8988T (cell line): ENCODE measurements around the gene SPEN.
"Not testable (repeated sequence)": the region's sequence is repeated elsewhere in the genome, so short reads cannot be mapped to it uniquely, and the experiment has no call there.

Source experiments
- DNase-seq: peaks from one replicate; pipeline ENCODE4 v3.0.0; 2011

The SPEN gene

DNA sequence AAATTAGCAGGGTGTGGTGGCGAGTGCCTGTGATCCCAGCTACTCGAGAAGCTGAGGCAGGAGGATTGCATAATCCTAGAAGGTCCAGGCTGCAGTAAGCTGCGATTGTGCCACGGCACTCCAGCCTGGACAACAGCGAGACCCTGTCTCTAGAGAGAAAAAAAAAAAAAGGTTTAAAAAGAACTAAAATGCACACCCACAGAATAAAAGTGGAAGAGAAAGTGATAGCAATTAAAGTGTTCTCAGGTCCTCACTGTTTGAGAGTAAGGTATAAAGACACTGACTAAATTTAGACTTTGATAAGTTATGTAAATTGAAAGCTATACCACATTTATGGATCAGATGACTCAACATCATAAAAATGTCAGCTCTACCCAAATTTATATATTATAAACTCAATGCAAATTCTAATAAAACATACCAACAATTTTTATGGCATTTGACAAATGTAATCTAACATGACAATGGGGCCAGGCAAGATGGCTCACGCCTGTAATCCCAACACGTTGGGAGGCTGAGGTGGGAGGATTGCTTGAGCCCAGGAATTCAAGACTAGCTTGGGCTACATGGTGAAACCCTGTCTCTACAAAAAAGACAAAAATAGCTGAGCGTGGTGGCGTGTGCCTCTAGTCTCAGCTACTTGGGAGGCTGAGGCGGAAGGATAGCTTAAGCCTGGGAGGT is 116.6 kb downstream of the SPEN start:
- DNase-seq: no peak

DNA sequence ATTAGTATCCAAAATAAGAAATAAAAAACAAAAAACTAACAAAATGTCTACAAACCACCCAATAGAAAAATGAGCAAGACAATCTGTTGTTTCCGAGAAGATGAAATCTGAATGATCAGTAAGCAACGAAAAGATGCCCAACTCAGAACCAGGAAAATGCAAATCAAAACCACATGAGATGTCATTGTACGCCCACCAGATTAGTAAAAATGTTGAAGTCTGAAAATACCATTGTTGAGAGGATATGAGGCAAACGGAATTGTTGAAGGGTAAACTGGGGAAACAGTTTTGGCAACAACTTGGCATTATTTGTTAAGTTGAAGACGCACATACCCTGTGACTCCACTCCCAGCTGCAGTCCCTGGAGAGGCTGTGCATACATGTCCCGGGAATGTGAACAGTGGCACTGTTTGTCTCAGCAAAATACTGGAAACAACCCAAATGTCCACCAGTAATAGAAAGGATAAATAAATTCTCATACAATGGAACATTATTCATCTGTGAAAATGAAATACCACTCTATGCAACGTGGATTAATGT is 117.8 kb downstream of the SPEN start:
- DNase-seq: no peak

DNA sequence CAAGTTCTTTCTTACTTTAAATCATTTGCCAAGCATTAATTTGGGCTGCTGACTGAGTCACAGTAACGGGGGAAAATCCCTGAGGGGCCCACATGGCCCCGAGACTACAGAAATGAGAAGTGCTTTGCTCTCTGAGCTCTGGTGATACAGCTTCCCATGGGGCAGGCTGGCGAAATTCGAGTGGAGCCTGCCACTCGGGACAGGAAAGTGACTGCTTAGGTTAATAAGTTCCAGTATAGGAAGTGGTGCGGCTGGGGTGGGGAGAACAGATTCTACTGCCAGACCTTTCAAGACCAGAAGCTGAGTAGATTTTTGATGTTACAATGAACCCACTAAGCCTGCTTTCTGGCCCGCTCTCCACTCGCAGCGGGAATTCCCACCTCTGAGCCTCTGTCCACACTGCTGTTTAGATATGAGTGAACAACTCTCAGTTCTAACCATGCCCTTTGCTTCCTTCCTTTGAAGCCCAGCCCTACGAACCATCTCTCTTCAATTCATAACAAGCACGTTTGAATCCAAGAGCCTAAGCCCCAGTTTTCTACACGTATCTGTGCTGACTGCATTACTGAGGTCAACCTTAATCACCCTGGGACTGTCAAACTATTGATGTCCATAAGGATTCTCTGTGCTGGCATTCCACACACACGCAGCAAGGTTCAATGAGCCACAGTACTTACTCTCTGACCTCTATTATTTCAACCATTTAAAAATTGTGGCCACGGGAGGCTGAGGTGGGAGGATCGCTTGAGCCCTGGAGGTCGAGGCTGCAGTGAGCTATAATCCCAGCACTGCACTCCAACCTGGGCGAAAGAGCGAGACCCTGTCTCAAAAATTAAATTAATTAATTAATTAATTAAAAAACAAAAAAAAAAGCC is 118.8 kb downstream of the SPEN start:
- DNase-seq: no peak

DNA sequence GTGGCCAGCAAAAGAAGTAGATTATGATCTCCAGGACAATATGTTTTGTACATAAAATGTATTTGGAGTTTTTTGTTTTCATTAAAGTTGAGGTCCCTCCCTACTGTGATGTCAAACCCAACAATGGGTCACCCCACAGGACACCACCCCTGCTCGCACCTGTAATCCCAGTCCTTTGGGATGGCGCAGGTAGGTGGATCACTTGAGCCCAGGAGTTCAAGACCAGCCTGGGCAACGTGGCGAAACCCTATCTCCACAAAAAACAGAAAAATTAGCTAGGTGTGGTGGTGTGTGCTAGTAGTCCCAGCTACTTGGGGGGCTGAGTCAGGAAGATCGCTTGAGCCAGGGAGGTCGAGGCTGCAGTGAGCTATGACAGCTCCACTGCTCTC is 119.4 kb downstream of the SPEN start:
- no peak for DNase-seq

DNA sequence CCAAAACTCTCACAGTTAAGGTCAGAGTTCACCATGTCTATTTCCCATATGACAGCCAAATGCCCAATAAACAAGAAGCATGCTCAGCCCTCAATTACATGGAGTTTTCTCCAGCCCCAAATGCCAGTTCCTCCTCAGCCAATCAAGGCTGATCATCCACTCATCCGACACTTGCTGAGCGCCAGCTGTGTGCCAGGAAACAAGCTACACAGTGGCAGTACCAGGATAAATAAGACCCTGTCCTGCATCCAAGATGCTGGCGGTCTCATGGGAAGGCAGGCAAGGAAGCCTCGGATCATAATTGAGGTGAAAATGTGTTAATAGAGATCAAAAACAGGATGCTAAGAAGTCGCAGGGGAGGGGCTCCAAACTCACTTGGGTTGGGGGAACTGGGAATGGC is 120.7 kb downstream of the SPEN start:
- DNase-seq: no peak

DNA sequence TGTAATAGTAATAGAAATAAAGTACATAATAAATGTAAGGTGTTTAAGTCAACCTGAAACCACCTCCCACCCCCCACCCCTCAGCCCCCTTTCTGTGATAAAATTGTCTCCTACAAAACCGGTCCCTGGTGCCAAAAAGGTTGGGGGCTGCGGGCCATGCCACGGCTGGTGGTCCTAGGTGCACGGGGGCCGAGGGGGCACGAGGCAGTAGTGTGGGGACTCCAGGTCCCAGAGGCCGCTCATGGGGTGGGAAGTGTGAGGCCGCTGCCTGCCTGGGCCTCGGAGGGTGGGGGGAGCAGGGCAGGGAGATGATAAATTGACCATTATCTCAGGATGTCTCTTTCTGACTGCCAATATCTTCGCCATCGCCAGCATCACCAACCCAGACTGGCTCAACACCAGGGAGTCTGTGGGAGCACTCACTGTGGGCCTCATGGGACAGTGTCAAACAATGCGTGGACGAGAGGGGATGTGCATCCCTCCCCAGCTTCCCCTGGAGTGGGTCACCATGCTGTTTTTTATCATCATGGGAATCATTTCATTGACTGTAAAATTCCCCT is 121.9 kb downstream of the SPEN start:
- DNase-seq: no peak

DNA sequence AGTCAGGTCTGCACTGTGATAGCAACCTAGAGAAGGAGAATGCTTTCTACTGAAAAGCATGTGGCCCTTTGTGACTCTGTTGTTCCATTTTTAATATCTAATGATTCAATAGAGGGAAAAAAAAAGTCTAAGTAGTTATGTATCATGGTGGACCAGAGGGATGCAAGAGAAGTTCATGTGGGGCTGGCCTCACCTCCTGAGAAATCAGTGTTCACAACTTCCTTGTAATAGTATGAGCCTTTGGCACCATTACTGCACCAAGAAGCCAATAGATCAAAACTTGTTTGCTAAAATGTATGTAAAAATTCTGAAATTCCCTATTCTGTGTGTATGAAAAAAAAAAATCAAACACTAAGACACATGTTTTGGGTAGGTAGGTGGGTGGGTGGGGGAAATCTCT is 123.4 kb downstream of the SPEN start:
- DNase-seq: no peak

DNA sequence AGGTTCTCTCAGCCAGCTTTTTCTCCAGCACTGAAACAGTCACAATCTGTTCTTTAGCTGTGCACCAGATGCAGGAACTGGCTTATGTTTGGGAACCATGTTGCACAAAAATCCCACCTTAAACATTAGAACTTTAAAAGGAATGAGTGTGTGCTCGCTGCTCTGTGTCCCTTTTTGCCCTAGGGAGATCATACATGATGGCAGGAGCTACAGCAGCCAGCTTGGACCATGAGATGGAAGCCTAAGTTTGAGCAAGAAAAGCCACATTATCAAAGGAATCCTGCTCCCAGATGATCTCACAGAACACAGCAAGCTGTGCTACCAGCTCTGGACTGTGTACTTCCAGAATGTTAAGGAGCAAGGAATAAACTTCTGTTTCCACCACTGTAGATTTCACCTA is 124.9 kb downstream of the SPEN start:
- DNase-seq: no peak

DNA sequence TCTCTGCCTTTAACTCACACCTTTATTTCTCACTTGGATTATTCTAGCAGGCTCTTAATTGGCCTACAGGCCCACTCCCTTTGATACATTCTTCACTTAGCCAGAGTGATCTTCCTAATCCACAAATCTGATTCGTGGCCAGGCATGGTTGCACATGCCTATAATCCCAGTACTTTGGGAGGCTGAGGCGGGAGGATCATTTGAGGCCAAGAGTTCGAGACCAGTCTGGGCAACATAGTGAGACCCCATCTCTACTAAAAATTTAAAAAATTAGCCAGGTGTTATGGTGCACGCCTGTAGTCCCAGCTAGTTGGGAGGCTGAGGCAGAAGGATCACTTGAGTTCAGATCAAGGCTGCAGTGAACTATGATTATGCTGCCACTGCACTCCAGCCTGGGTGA is 126.3 kb downstream of the SPEN start:
- DNase-seq: no peak

DNA sequence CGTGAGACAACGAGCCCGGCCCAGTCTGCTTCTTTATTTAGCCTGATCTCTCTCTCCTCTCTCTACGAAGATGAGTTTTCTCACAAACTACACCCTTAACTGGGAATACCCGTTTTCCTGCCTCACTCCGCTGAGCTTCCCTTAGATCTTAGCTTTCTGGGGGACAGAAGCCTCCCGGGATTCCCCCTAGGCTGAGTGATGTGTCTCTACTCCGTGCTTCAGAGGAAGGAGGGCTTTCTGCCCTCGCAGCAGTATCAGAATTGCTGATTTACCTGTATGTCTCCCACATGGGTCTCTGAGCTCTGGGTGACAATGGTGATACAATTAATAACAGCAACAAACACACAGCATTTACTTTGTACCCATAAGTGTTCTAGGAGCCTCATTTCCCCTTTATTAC is 127.3 kb downstream of the SPEN start:
- DNase-seq: no peak

DNA sequence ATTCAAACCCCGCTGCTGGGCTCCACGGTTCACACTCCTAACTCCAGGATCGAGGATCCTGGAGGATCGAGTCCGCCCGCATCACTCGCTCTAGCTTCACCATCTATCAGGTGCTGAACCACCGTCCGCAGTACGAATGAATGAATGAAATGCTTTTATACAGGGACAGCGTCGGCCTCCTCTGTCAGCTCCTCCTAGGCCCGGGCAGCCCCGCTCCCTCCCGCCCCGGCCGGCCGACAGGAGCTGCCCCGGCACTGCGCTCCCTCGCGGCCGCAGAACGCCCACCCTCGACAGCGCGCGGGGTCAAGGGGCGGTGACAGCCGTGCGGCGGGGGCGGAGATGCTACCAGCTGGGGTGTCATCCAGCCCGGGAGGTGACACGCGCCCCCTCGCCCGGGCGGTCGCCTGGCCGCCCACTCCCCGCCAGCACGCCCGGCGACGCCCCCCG is 127.9 kb downstream of the SPEN start:
- peak; percentile 48 for DNase-seq

DNA sequence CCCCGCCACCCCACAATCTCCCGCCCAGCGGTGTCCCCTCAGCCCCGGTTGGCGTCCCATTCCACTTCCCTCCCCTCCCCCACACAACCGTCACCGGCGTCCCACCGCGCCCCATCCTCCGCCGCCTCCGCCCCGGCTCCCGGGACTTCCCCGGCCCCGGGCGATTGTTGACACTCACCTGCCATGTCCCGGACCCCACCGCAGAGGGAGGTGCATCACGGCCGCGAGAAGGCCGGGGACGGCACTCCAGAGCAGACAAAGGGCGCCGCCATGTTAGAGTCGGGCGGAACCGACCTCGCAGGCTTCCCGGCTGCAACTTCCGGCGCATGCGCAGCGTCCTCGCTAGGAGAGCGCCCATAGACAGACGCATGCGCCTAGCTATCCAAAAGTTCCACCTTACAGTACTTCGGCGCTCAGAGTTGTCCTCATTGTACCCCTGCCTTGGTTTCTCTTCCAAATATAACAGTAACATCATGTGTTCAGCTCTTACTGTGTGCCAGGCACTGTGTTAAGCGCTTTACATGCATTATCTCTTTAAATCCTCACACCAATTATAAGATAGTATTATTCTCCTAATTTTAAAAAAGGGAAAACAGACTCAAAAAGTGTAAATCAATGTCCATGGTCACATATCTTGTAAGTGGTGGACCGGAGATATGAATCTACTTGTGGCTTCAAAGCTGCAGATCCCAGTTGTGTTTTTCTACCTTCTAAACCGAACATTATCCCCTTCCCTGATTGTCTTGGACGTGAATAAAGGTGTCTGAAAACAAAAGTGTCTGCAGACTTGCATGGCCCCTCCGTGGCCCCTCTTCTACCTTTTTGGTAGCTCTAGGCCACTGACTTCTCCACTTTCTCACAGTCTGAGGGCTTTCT is 128.5 kb downstream of the SPEN start, which contains the start of gene ZBTB17:
Gene ZBTB17, minus strand, starts transcription at position 297 of the 876 bp plus-strand sequence. CDS start 27,606 bp downstream, outside the sequence.
- peak; percentile 70 for DNase-seq

DNA sequence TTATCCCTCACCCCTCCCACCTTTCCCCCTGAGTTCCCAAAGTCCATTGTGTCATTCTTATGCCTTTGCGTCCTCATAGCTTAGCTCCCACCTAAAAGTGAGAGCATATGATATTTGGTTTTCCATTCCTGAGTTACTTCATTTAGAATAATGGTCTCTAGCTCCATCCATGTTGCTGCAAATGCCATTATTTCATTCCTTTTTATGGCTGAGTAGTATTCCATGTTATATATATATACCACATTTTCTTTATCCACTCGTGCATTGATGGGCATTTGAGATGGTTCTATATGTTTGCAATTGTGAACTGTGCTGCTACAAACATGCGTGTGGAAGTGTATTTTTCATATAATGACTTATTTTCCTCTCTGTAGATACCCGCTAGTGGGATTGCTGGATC is 130.4 kb downstream of the SPEN start:
- DNase-seq: not testable (repeated sequence)

DNA sequence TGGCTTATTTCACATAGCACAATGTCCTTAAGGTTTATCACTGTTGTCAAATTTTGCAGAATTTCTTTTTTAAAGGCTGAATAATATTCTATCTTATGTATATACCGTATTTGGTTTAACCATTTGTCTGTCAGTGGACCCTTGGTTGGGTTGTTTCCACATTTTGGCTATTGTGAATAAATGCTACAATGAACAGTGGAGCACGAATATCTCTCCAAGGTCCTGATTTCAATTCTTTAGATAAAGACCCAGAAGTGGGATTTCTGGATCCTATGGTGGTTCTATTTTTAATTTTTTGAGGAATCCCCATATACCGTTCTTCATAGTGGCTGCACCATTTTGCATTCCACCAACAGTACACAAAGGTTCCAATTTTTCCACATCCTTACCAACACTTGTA is 134.2 kb downstream of the SPEN start:
- no peak for DNase-seq

DNA sequence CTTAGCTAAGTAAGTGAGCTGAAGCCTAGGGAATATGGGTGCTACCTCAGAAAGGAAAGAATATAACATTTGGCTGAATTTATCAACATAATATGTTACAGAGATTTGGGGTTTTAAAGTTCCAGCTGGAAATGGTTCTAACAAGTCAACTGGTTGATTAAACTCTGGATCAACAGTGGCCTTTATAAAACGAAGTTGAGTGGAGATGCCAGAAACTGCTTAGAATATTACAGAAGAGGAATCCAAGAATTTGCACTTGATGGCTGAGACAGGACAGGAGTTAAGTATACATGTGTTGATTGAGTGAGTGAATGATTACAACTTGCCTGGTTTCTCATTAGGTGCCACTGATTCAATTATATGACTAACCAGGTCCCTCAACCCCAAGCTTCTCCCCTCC is 135.8 kb downstream of the SPEN start:
- no peak for DNase-seq

DNA sequence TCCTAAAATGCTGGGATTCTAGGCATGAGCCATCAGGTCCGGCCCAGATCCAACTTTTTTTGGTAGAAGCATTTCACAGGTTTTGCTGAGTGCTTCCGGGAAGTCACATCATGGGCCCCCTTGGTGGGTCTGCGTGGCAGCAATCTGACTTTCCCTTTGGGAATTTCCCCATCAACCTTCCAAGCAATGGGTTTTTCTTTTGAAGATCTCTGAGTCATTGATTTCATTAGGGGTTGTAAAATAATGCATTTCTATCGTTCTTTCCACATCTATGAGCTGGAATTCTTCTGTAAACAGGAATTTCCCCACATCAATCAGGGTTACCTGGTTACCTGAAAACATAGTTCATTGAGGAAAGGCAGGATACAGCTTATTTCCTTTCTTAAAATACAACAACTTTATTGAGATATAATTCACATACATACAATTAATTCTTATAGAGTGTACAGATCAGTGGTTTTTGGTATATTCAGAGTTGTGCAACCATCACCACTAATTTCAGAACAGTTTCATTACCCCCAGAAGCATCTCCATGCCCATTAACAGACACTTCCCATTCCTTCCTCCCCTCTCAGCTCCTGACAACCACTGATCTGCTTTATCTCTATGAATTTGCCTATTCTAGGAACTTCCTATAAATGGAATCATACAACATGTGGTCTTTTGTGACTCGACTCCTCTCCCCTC is 138.2 kb downstream of the SPEN start:
- DNase-seq: no peak

DNA sequence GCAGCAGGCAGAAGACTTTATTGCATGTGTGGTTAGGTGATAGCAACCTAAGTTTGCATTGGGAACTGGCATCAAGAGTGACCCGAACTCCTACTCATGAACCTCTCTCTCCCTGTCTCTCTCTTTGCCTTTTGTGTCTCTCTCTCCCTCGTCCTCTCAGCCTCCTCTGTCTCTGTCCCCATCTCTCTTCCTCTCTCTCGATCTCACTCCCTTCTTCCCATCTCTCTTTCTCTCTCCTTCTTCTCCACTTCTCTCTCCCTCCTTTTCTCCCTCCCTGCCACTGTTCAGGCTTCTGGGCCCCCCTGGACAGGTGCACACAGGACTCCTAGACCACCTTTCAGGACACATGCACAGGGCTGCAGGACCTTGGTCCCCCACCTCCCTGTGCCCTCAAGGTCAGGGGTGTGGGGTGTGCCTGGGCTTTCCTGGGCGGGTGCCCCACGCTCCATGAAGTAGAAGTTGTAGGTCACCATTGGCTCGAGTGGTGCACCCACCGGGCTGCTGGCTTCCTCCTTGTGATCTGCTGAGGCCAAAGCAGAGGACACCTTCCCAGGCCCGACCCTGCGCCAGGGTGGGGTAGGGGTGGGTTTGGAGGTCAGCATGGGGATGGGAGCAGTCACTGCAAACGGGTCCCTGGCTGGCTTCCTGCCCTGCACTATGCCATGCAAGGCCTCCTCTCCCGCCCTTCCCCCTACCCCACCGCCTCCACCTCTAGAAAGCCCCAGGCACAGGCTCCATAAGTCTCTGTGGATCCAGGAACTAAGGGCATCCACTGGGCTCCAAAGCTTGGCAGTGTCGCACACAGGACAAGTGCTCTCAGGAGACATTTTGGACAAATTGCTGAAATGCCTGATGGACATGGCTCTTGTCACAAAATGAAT is 141.6 kb downstream of the SPEN start:
- DNase-seq: no peak

DNA sequence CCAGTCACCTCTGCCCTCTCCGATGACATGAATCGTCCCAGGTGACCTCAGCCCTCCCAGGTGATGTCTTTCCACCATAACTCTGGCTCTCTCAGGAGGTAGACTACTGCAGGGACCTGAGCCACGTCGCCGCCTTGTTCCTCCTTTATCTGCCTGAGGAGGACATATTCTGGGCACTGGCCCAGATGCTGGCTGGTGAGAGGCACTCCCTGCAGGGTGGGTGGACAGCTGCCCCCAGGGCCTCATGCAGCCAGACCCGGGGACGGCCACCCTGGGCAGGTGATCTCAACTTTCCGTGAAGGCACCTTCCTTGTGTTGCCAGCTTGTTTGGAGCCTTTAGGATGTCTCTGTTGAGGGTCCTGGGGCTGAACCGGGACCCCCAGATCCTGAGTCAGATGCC is 142.3 kb downstream of the SPEN start:
- no peak for DNase-seq
